CD4-positive, alpha-beta T cell treated with Interleukin-10 for 1 hour (primary cell): ENCODE data around the gene CD19.
"Not testable (repeated sequence)": the region's sequence is repeated elsewhere in the genome, so short reads cannot be mapped to it uniquely, and the experiment has no call there.

Experiments
- DNase-seq: peaks from one replicate; pipeline ENCODE4 v3.0.0-alpha.2; 2020

The CD19 gene

GRCh38 chr16:28937222-28937876 lies 5.6 kb downstream of the CD19 start:
- no peak for DNase-seq

GRCh38 chr16:28938721-28939120 lies 7.0 kb downstream of the CD19 start:
- no peak for DNase-seq

- DNase-seq: not testable (repeated sequence)
Observed at GRCh38 chr16:28939825-28940224, 8.1 kb downstream of the CD19 start.

GRCh38 chr16:28943281-28943680 lies 11.5 kb downstream of the CD19 start:
- no peak for DNase-seq

GRCh38 chr16:28946681-28947080 lies 14.9 kb downstream of the CD19 start:
- DNase-seq: no peak

- DNase-seq: peak; percentile 100
Observed at GRCh38 chr16:28950648-28951409, 19.1 kb downstream of the CD19 start, which contains the start of gene NFATC2IP. Gene NFATC2IP (plus strand): TSS chr16:28950937. CDS start chr16:28951012, 75 bp downstream.

GRCh38 chr16:28951410-28951943 lies 19.7 kb downstream of the CD19 start:
- no peak for DNase-seq

GRCh38 chr16:28958216-28958615 lies 26.4 kb downstream of the CD19 start:
- no peak for DNase-seq

GRCh38 chr16:28958836-28959235 lies 27.1 kb downstream of the CD19 start:
- DNase-seq: no peak

GRCh38 chr16:28964072-28964471 lies 32.3 kb downstream of the CD19 start:
- no peak for DNase-seq

GRCh38 chr16:28964496-28964895 lies 32.7 kb downstream of the CD19 start:
- DNase-seq: no peak

- DNase-seq: no peak
Observed at GRCh38 chr16:28967156-28967555, 35.4 kb downstream of the CD19 start.

- not testable (repeated sequence) for DNase-seq
Observed at GRCh38 chr16:28969696-28970095, 37.9 kb downstream of the CD19 start.

- DNase-seq: no peak
Observed at GRCh38 chr16:28974007-28974436, 42.3 kb downstream of the CD19 start.

- peak; percentile 93 for DNase-seq
Observed at GRCh38 chr16:28974437-28975157, 42.8 kb downstream of the CD19 start, which contains the start of gene SPNS1. Gene SPNS1 (plus strand): TSS chr16:28974778. CDS start chr16:28975152, 374 bp downstream.

- no peak for DNase-seq
Observed at GRCh38 chr16:28975158-28975599, 43.4 kb downstream of the CD19 start.

- DNase-seq: peak; percentile 57
Observed at GRCh38 chr16:28977703-28978662, 46.2 kb downstream of the CD19 start.

- DNase-seq: not testable (repeated sequence)
Observed at GRCh38 chr16:28980330-28980729, 48.6 kb downstream of the CD19 start.

- DNase-seq: no peak
Observed at GRCh38 chr16:28980929-28981328, 49.2 kb downstream of the CD19 start.

GRCh38 chr16:28981517-28981916 lies 49.7 kb downstream of the CD19 start:
- peak; percentile 39 for DNase-seq

GRCh38 chr16:28982418-28982817 lies 50.6 kb downstream of the CD19 start:
- DNase-seq: no peak

- DNase-seq: no peak
Observed at GRCh38 chr16:28982949-28983348, 51.2 kb downstream of the CD19 start.
